Suppressor macrophage treated with lipopolysaccharide for 1 hour (primary cell): ENCODE data around the gene CCSER1.
A peak's percentile ranks its signal among the peaks of the same experiment; 100 is the strongest.
"Not testable (repeated sequence)": the region's sequence is repeated elsewhere in the genome, so short reads cannot be mapped to it uniquely, and the experiment has no call there.

Experiments used
- DNase-seq, 3 donors: peaks; one replicate each; pipeline ENCODE4 v3.0.0-alpha.2; 2020 to 2022

Gene CCSER1

GRCh38 chr4:90299373-90299772 lies 172.2 kb downstream of the CCSER1 start:
- DNase-seq = no peak

- DNase-seq = no peak
Measured at GRCh38 chr4:90306810-90307209, 179.6 kb downstream of the CCSER1 start.

GRCh38 chr4:90317140-90317539 lies 189.9 kb downstream of the CCSER1 start:
- DNase-seq = not testable (repeated sequence)

GRCh38 chr4:90317785-90318184 lies 190.6 kb downstream of the CCSER1 start:
- DNase-seq = no peak

GRCh38 chr4:90318193-90318592 lies 191.0 kb downstream of the CCSER1 start:
- DNase-seq = peak in 2 of 3 donors; percentile 19 to 25

- peak; percentile 15 to 46 (median 35) for DNase-seq
Measured at GRCh38 chr4:90328558-90328957, 201.4 kb downstream of the CCSER1 start.

GRCh38 chr4:90330546-90330945 lies 203.4 kb downstream of the CCSER1 start:
- DNase-seq = no peak

GRCh38 chr4:90345549-90346215 lies 218.5 kb downstream of the CCSER1 start:
- DNase-seq = no peak

- no peak for DNase-seq
Measured at GRCh38 chr4:90349636-90350035, 222.4 kb downstream of the CCSER1 start.

- DNase-seq = peak; percentile 33 to 51 (median 49)
Measured at GRCh38 chr4:90357117-90357710, 230.0 kb downstream of the CCSER1 start.

- no peak for DNase-seq
Measured at GRCh38 chr4:90375081-90375480, 247.9 kb downstream of the CCSER1 start.

GRCh38 chr4:90393215-90393614 lies 266.0 kb downstream of the CCSER1 start:
- DNase-seq = no peak

GRCh38 chr4:90403781-90404180 lies 276.6 kb downstream of the CCSER1 start:
- no peak for DNase-seq

GRCh38 chr4:90407897-90408296 lies 280.7 kb downstream of the CCSER1 start:
- DNase-seq = not testable (repeated sequence)

- DNase-seq = not testable (repeated sequence)
Measured at GRCh38 chr4:90412786-90413185, 285.6 kb downstream of the CCSER1 start.

- no peak for DNase-seq
Measured at GRCh38 chr4:90415116-90415515, 287.9 kb downstream of the CCSER1 start.

GRCh38 chr4:90419124-90419711 lies 292.0 kb downstream of the CCSER1 start:
- peak; percentile 8 to 55 (median 41) for DNase-seq

GRCh38 chr4:90421161-90421560 lies 294.0 kb downstream of the CCSER1 start:
- no peak for DNase-seq

GRCh38 chr4:90425893-90426292 lies 298.7 kb downstream of the CCSER1 start:
- DNase-seq = no peak

GRCh38 chr4:90438522-90438921 lies 311.3 kb downstream of the CCSER1 start:
- no peak for DNase-seq

GRCh38 chr4:90441770-90442169 lies 314.6 kb downstream of the CCSER1 start:
- no peak for DNase-seq

GRCh38 chr4:90442619-90443018 lies 315.4 kb downstream of the CCSER1 start:
- DNase-seq = no peak

- DNase-seq = no peak
Measured at GRCh38 chr4:90443231-90443630, 316.0 kb downstream of the CCSER1 start.

GRCh38 chr4:90444904-90445303 lies 317.7 kb downstream of the CCSER1 start:
- DNase-seq = no peak
